H9 (cell line): ENCODE measurements around the gene SPIN2B. TPM values are rescaled to one million over a fixed set of nuclear protein-coding genes. Genes with fewer than 3 reads are reported as not detected.

Experiments used
- DNase-seq: peaks from one replicate; pipeline ENCODE4 v3.0.0-alpha.2; 2017
- H2AFZ ChIP-seq: one replicate; pipeline ENCODE4 v1.6.1; 2013; ENCODE audit warnings: mild to moderate bottlenecking, low read length, control low read depth, moderate library complexity
- H2AK5ac ChIP-seq: 2 replicates; pipeline ENCODE4 v1.6.1; 2013; ENCODE audit warnings: low read length, control low read depth, mixed read lengths; ENCODE audit not compliant: insufficient read length
- H2BK120ac ChIP-seq: one replicate; pipeline ENCODE4 v1.6.1; 2013; ENCODE audit warnings: low read depth, mild to moderate bottlenecking, low read length, control low read depth, inconsistent platforms; ENCODE audit not compliant: poor library complexity, severe bottlenecking
- H2BK12ac ChIP-seq: 2 replicates; pipeline ENCODE4 v1.6.1; 2013; ENCODE audit warnings: low read length, control low read depth, mixed read lengths, low read depth; ENCODE audit not compliant: insufficient read length
- H2BK15ac ChIP-seq: 2 replicates; pipeline ENCODE4 v1.6.1; 2013; ENCODE audit warnings: low read depth, low read length, control low read depth
- H2BK20ac ChIP-seq: one replicate; pipeline ENCODE4 v1.6.1; 2013; ENCODE audit warnings: low read depth, mild to moderate bottlenecking, low read length, control low read depth, inconsistent platforms; ENCODE audit not compliant: poor library complexity, severe bottlenecking
- H2BK5ac ChIP-seq: 2 replicates; pipeline ENCODE4 v1.6.1; 2013; ENCODE audit warnings: low read length, control low read depth, mixed read lengths; ENCODE audit not compliant: insufficient read length
- H3K14ac ChIP-seq: 2 replicates; pipeline ENCODE4 v1.6.1; 2013; ENCODE audit warnings: low read length, control low read depth; ENCODE audit not compliant: insufficient read depth
- H3K18ac ChIP-seq: 2 replicates; pipeline ENCODE4 v1.6.1; 2013; ENCODE audit warnings: low read depth, mild to moderate bottlenecking, mixed read lengths, low read length, control low read depth; ENCODE audit not compliant: insufficient read length
- H3K23ac ChIP-seq: 2 replicates; pipeline ENCODE4 v1.6.1; 2013; ENCODE audit warnings: low read length, control low read depth, mixed read lengths, low read depth; ENCODE audit not compliant: insufficient read length
- H3K23me2 ChIP-seq: 2 replicates; pipeline ENCODE4 v1.6.1; 2013; ENCODE audit warnings: low read depth, mild to moderate bottlenecking, mixed read lengths, low read length, control low read depth; ENCODE audit not compliant: insufficient read length, poor library complexity, severe bottlenecking
- H3K27ac ChIP-seq: 2 replicates; pipeline ENCODE4 v1.5.1; 2013; ENCODE audit warnings: low read length, control low read depth, mixed read lengths, low read depth; ENCODE audit not compliant: insufficient read length
- H3K27me3 ChIP-seq: 2 replicates; pipeline ENCODE4 v1.6.1; 2013; ENCODE audit warnings: low read length, control low read depth, inconsistent platforms; ENCODE audit not compliant: insufficient read depth
- H3K4ac ChIP-seq: 2 replicates; pipeline ENCODE4 v1.6.1; 2013; ENCODE audit warnings: low read depth, mild to moderate bottlenecking, control low read depth, inconsistent platforms, low read length, moderate library complexity
- H3K4me1 ChIP-seq: 2 replicates; pipeline ENCODE4 v1.6.1; 2013; ENCODE audit warnings: low read length, control low read depth, inconsistent platforms; ENCODE audit not compliant: insufficient read depth
- H3K4me2 ChIP-seq: 2 replicates; pipeline ENCODE4 v1.6.1; 2013; ENCODE audit warnings: low read length, control low read depth, mixed read lengths; ENCODE audit not compliant: insufficient read length, insufficient read depth
- H3K56ac ChIP-seq: 2 replicates; pipeline ENCODE4 v1.6.1; 2013; ENCODE audit warnings: low read depth, mild to moderate bottlenecking, mixed read lengths, low read length, control low read depth; ENCODE audit not compliant: insufficient read length
- H3K79me1 ChIP-seq: 2 replicates; pipeline ENCODE4 v1.6.1; 2013; ENCODE audit warnings: low read depth, mild to moderate bottlenecking, moderate library complexity, low read length, control low read depth, inconsistent platforms; ENCODE audit not compliant: insufficient read depth, poor library complexity, severe bottlenecking
- H3K79me2 ChIP-seq: 2 replicates; pipeline ENCODE4 v1.6.1; 2013; ENCODE audit warnings: low read length, control low read depth, inconsistent platforms; ENCODE audit not compliant: insufficient read depth
- H3K9ac ChIP-seq: 2 replicates; pipeline ENCODE4 v1.6.1; 2013; ENCODE audit warnings: low read length, control low read depth, mixed read lengths; ENCODE audit not compliant: insufficient read length; ENCODE audit errors: extremely low read depth
- H3K9me3 ChIP-seq: one replicate; pipeline ENCODE4 v1.6.1; 2013; ENCODE audit warnings: low read depth, low read length, inconsistent platforms; ENCODE audit not compliant: control insufficient read depth
- H3T11ph ChIP-seq: one replicate; pipeline ENCODE4 v1.6.1; 2013; ENCODE audit warnings: mild to moderate bottlenecking, low read length, control low read depth, inconsistent platforms
- H4K20me1 ChIP-seq: one replicate; pipeline ENCODE4 v1.6.1; 2013; ENCODE audit not compliant: control insufficient read depth, insufficient read length, insufficient read depth
- H4K5ac ChIP-seq: 2 replicates; pipeline ENCODE4 v1.6.1; 2013; ENCODE audit warnings: low read depth, mild to moderate bottlenecking, mixed read lengths, low read length, control low read depth; ENCODE audit not compliant: insufficient read length
- H4K8ac ChIP-seq: replicated peaks from 2 replicates; pipeline ENCODE4 v1.6.1; 2013; ENCODE audit warnings: low read length, control low read depth, mixed read lengths, low read depth; ENCODE audit not compliant: insufficient read length
- H4K91ac ChIP-seq: 2 replicates; pipeline ENCODE4 v1.6.1; 2013; ENCODE audit warnings: low read depth, mild to moderate bottlenecking, moderate library complexity, mixed read lengths, low read length, control low read depth; ENCODE audit not compliant: insufficient read length
- H3K27ac Mint-ChIP-seq, 3 experiments: 2 replicates in 2 of 3; 3 replicates in 1 of 3; pipeline ENCODE4 v1.8.0; 2020 to 2021; ENCODE audit warnings: mixed read lengths in 3 of 3, mild to moderate bottlenecking in 1 of 3, moderate library complexity in 1 of 3
- H3K27me3 Mint-ChIP-seq: 2 replicates; pipeline ENCODE4 v1.8.0; 2021; ENCODE audit warnings: low read depth, mild to moderate bottlenecking, moderate library complexity, mixed read lengths
- H3K36me3 Mint-ChIP-seq, 3 experiments: 2 replicates in 2 of 3; 3 replicates in 1 of 3; pipeline ENCODE4 v1.8.0; 2020 to 2021; ENCODE audit warnings: low read depth in 3 of 3, mixed read lengths in 3 of 3; ENCODE audit not compliant: insufficient read depth in 1 of 3
- H3K4me1 Mint-ChIP-seq, 2 experiments: 2 replicates each; pipeline ENCODE4 v1.8.0; 2020; ENCODE audit warnings: mixed read lengths in 2 of 2
- H3K4me3 Mint-ChIP-seq, 2 experiments: 2 replicates in 1 of 2; 3 replicates in 1 of 2; pipeline ENCODE4 v1.8.0; 2020 to 2021; ENCODE audit warnings: mild to moderate bottlenecking in 2 of 2, mixed read lengths in 2 of 2, moderate library complexity in 1 of 2
- H3K9me3 Mint-ChIP-seq, 2 experiments: 2 replicates in 1 of 2; 3 replicates in 1 of 2; pipeline ENCODE4 v1.8.0; 2020; ENCODE audit warnings: mild to moderate bottlenecking in 2 of 2, mixed read lengths in 2 of 2, moderate library complexity in 1 of 2
- WGBS: extraction: QIAGEN DNeasy Blood & Tissue Kit; methylation state at CpG from one replicate; pipeline ENCODE4 v1.1.7; 2013; ENCODE audit warnings: missing lambda C conversion rate, low lambda C conversion rate, mixed read lengths; ENCODE audit not compliant: insufficient read length; ENCODE audit errors: extremely low coverage; 5-methylcytosine and 5-hydroxymethylcytosine counted together
- total RNA-seq: library from RNA; stranded (reverse); gene quantifications from 2 replicates; pipeline ENCODE4 v1.2.1, GENCODE V29; 2021
- TF ChIP-seq, protein P1 (sequence below): fragments of 200-600 bp; sonication (generic); conservative IDR thresholded peaks from 3 replicates; pipeline ENCODE4 v1.8.0; 2021; ENCODE audit warnings: antibody characterized with exemption, mild to moderate bottlenecking

Gene SPIN2B
- total RNA-seq, 1 experiment from 2014 or later, result 15.0 TPM

DNA sequence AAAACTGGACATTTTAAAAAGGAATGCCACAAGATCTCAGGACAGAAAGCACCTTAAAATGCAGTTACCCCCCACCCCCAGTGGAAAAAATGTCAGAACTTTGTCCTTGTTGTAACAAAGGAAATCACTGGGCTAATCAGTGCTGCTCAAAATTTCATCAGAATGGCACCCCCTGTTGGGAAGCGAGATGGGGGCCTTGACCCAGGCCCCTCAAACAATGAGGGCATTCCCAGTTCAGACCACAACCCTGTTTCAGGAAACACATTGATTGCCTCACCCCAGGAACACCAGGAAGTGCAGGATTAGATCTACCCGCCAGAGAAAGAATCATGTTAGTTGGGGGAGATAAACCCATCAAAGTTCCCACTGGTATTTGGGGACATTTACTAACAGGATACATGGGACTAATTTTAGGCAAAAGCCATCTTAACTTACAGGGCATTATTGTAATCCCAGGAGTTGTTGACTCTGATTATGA lies 16.4 kb downstream of the SPIN2B start:
- H2BK120ac ChIP-seq, result no peak overlapping the region
- DNase-seq, result no peak
- no peak overlapping the region for H4K8ac ChIP-seq
- H3K14ac ChIP-seq, result no peak overlapping the region
- Mint-ChIP-seq H3K4me1 (peaks cover 8 to 23% of the 10 kb centered on the region in 2 experiments), H3K36me3 (peaks cover 40 to 68% (median 66%) of the 10 kb centered on the region in 3 experiments), H3K27ac (peak overlapping the region; percentile 53 to 88 (median 55); a peak in 4 of 7 replicates), H3K27me3 (no peaks in the 10 kb centered on the region), H3K4me3 (no peak overlapping the region), H3K9me3 (peaks cover 79 to 93% of the 10 kb centered on the region in 2 experiments)
- no peak overlapping the region for H2BK12ac ChIP-seq
- H2AFZ ChIP-seq, result no peak overlapping the region
- H3T11ph ChIP-seq, result no peak overlapping the region
- no peak overlapping the region for H3K18ac ChIP-seq
- H3K4ac ChIP-seq, result no peak overlapping the region
- TF ChIP-seq, protein P1, sequence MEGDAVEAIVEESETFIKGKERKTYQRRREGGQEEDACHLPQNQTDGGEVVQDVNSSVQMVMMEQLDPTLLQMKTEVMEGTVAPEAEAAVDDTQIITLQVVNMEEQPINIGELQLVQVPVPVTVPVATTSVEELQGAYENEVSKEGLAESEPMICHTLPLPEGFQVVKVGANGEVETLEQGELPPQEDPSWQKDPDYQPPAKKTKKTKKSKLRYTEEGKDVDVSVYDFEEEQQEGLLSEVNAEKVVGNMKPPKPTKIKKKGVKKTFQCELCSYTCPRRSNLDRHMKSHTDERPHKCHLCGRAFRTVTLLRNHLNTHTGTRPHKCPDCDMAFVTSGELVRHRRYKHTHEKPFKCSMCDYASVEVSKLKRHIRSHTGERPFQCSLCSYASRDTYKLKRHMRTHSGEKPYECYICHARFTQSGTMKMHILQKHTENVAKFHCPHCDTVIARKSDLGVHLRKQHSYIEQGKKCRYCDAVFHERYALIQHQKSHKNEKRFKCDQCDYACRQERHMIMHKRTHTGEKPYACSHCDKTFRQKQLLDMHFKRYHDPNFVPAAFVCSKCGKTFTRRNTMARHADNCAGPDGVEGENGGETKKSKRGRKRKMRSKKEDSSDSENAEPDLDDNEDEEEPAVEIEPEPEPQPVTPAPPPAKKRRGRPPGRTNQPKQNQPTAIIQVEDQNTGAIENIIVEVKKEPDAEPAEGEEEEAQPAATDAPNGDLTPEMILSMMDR, result no peak
- H2AK5ac ChIP-seq, result no peak overlapping the region
- H4K91ac ChIP-seq, result no peak overlapping the region
- no peak overlapping the region for H3K27ac ChIP-seq
- no peak overlapping the region for H2BK15ac ChIP-seq
- H3K23ac ChIP-seq, result no peak overlapping the region
- H3K23me2 ChIP-seq, result no peaks in the 10 kb centered on the region
- H3K9ac ChIP-seq, result no peak overlapping the region
- peaks cover 34% of the 10 kb centered on the region for H3K9me3 ChIP-seq
- no peaks in the 10 kb centered on the region for H3K27me3 ChIP-seq
- H4K20me1 ChIP-seq, result no peaks in the 10 kb centered on the region
- no peak overlapping the region for H3K4me2 ChIP-seq
- H4K5ac ChIP-seq, result no peak overlapping the region
- H3K4me1 ChIP-seq, result no peaks in the 10 kb centered on the region
- H3K56ac ChIP-seq, result no peak overlapping the region
- no peaks in the 10 kb centered on the region for H3K79me1 ChIP-seq
- H2BK5ac ChIP-seq, result no peak overlapping the region
- H2BK20ac ChIP-seq, result no peak overlapping the region
- WGBS, result no CpG with 5 or more reads among the region's 2 CpGs
- H3K79me2 ChIP-seq, result no peaks in the 10 kb centered on the region
